ENCODE results near the gene ELMO1.

ELMO1 gene

DNA sequence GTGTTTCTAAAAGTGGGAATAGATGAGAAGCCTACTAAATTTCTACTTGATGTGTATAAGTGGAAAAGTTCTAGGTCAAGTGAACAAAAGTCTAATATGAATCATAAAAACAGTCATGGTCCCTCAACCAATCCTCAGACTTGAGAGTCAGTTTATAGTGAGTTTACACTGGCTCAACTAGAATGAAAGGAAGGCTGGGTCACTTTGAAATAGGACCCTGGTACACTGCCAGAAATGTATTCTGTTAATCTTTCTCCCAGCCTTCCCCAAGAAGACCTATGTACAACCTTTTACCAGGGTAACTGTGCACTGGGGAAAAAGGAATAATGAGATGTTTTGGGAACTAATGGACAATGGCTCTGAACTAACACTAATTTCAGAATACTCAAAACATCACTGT, 17.3 kb downstream of the ELMO1 start:
- no peak for DNase-seq (ENCODE audit: low read depth)

GRCh38 chr7:37430640-37431039, 18.0 kb downstream of the ELMO1 start:
- no peak for DNase-seq (ENCODE audit: low read depth)

DNA sequence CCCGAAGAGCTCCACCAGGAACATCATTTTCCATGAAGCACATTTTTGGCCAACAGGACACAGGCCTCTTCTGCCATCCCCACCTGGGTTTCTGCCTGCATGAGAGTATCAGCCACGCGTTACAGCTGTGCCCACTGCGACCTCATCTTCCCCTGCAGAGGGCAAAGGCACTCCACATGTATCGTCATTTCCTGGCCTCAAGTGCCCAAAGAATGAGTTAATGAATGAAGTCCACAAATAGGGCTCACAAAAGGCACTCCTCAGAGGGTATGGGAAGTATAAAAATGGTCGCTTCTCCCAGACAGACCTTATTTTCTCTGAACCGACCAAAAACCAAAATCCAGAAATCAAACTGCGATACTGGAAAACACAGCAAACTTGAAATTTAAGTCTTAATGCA, 18.5 kb downstream of the ELMO1 start:
- no peak for DNase-seq (ENCODE audit: low read depth)

DNA sequence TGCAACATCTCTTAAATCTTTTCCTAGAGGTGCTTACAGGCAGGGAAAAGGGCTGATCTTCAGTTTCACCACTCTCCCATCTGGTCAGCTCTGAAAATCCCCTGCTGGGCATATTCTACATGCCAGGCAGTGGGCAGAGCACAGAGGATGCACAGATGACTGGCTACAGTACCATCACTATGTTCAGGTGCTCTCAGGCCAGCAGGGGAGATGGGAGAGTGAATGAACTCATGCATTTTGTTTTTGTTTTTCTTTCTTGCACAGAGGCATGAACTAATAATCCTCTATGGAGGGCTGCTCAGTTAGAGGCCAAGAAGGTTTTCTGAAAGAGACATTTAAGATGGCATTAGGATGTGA, 19.3 kb downstream of the ELMO1 start:
- DNase-seq (ENCODE audit: low read depth): no peak

- no peak for DNase-seq (ENCODE audit: low read depth)
Observed at GRCh38 chr7:37428681-37429434, 19.8 kb downstream of the ELMO1 start.

GRCh38 chr7:37427276-37427940, 21.3 kb downstream of the ELMO1 start:
- no peak for DNase-seq (ENCODE audit: low read depth)

DNA sequence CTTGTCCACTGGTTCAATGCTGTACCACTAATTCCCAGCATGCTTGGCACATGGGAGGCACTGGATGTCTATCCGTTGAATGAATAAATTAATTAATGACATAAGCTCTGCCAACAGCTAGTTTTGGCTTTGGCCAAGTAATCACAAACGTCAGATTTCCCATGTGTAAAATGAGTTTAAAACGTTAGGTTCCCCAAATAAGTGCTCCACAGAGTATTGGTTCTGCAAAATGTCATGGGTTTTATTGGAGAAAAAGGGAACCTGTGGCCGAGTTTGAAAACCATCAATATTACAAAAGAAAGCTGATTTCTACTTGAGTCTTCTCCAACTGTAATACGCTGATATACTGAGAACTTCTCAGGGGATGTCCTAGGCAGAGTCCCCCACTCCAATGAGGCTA, 23.2 kb downstream of the ELMO1 start:
- no peak for DNase-seq (ENCODE audit: low read depth)

DNA sequence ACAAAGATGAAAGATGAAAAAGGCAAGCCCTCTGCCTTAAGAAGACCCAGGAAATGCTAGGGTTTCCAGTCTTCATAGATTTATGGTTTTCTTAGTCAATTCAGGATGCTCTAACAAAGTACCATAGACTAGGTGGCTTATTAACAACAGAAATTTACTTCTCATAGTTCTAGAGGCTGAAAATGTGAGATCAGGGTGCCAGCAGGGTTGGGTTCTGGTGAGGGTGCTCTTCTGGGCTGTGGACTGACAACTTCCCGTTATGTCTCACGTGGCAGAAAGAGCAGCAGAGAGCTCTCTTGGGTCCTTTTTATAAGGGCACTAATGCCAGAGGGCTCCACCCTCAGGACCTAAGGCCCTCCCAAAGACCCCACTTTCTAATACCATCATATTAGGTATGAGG, 23.7 kb downstream of the ELMO1 start:
- DNase-seq (ENCODE audit: low read depth): no peak

- DNase-seq (ENCODE audit: low read depth): no peak
Observed at GRCh38 chr7:37424521-37424920, 24.1 kb downstream of the ELMO1 start.

DNA sequence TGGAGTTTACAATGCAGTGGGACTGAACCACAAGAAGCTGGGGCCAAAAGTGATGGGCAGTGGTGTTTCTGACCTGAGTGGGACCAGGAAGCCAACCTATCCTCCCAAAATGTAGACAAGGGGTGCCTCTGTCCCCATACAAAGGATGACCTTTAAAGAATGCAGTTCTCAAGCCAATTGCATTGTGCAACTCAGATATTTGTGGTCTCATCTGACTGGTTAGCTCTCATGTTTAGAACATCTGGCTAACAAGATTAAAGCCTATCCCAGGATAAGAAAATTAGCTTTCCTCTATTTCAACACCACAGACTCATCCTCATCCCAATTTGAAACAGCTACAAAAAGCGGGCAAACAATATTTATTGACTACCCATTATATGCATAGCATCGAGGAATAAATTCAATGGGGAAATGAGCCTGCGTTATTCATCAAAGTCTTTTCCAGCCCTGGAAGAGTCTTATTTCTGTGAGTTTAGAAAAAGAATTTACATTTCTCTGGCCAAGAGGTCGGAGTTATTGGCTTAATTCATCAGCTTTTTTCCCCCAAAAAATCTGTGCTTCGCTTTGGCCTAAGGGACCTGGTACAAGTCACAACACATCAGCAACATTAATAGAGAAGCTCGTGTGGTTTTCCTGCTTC, 26.7 kb downstream of the ELMO1 start:
- DNase-seq (ENCODE audit: low read depth): no peak

DNA sequence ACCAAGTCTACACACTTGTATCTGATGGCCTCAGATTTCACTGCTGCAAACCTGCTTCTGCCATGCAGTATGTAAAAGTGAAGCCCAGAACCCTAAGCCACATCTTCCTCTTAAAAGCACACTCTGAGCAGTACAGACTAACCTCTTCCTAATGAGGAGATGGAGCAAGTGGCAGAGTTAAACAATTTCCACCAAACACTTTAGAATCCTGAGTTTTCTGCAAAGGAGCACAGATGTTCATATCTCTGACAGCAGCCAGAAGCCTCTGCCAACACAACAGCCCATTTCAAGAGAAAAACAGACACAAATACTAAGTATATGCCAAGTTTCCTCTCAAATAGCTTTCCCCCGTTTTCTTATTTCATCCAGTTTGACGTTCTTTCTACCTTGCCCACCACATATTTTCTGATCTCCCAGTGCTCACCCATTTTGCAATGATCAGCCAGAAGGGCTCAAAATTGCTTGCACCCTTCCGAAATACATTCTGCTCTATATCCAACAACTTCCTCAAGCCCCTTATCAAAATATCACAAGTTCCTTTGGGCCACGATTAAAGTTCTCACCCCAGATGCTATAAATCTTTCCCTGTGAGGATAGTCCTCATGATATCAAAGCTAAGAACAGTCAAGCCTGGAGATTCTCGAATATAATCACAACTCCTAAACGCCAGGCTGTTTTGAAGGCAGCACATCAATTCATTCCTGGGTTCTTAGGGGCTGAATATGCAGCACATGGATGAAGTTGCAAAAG, 27.5 kb downstream of the ELMO1 start:
- DNase-seq (ENCODE audit: low read depth): no peak

- DNase-seq (ENCODE audit: low read depth): no peak
Observed at GRCh38 chr7:37419496-37419895, 29.2 kb downstream of the ELMO1 start.

- DNase-seq (ENCODE audit: low read depth): no peak
Observed at GRCh38 chr7:37418381-37418780, 30.3 kb downstream of the ELMO1 start.

DNA sequence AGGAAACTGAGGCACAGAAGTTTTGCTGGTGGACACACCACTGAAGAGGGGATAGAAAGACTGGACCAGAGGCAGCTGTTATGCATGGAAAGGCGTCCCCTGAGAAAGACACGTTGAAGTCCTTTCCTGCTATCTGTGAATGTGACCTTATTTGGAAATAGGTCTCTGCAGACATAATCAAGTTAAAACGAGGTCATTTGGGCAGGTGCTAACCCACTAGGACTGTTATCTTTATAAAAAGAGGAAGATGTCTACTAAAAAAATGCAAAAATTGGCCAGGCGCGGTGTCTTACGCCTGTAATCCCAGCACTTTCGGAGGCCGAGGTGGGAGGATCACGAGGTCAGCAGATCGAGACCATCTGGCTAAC, 31.6 kb downstream of the ELMO1 start:
- DNase-seq (ENCODE audit: low read depth): no peak

- DNase-seq (ENCODE audit: low read depth): no peak
Observed at GRCh38 chr7:37416378-37417106, 32.1 kb downstream of the ELMO1 start.

DNA sequence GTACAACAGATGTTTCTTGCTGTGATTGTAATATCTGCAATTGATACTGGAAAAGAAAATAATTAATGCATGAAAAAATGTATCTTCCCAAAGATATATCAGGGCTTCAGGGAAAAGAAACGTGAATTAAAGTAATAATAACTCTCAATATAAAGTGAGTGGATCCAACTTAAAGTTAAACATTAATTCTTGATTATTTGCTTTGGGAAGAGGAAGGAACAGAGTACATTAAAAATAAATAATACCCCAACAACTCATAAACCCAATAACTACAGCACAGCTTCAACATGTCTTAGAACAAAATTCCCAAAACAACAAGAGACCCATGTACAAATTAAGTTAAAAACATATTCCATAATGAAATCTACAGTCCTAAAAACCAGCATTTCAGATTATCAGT, 33.0 kb downstream of the ELMO1 start:
- DNase-seq (ENCODE audit: low read depth): no peak

GRCh38 chr7:37414352-37414983, 34.2 kb downstream of the ELMO1 start:
- DNase-seq (ENCODE audit: low read depth): no peak

DNA sequence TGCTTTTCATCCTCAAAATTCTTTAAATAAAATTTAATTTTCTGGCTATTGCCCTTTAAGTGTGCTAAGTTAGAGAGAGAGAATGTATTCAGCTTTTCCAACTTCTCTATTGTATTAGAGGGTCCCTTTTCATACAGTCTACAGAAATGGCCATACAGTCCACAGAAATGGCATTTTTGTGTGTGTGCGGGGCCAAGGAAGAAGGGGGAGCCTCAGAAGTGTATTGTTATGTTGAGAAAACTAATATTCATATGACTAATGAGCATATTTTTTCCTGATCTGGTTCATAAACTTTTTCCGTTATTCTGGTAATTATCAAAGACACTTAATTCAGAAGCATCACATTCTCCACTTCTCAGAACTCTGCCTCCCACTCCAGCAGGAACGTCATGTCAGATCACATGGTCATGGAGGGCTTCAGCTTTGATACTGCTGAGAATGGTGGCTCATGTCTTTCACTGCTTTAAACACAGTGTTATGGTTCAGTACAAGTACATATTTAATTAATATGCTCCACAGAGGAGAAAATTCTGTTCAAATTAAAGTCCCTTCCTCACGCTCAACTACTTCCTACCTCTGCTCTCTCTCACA, 37.1 kb downstream of the ELMO1 start:
- no peak for DNase-seq (ENCODE audit: low read depth)

DNA sequence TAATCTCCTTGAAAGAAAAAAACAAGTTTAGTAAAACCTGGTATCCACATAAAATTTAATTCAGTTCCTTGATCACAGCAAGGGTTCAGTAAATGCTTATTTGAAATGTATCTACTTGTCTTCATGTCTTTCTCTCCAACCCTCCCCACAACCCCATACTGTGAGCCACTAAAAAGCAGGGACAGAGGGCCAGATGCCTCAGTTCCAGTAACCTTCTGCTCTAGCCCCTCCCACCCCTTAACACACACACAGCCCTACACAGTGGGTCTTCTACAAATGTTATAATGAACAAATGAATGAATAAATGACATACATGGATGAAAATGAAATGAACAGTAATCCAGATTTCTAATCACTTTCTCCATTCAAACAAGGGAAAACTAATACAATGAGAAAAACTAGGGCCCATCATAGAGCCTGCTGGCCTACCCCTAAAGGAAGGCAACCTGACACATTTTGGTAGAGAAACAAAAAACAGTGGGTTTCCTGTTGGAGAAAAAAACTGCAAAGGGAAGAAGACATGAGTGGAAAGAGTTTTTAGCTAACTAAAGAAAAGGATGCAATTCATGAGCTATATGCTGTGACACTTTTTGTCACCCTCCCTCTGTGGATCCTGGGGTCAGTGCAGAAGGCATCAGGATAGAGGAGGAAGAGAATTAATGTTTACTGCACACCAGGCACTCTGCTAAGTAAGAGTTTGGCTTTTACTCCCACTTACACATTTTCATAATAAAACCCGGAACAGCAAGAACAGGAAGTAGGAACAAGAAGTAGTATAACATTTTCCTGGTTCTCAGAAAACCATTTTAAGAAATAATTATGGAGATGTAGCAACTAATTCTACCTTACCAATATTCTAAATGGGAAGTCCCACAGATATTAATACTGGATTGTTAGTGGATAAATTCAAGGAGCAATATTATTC, 38.1 kb downstream of the ELMO1 start:
- no peak for DNase-seq (ENCODE audit: low read depth)

DNA sequence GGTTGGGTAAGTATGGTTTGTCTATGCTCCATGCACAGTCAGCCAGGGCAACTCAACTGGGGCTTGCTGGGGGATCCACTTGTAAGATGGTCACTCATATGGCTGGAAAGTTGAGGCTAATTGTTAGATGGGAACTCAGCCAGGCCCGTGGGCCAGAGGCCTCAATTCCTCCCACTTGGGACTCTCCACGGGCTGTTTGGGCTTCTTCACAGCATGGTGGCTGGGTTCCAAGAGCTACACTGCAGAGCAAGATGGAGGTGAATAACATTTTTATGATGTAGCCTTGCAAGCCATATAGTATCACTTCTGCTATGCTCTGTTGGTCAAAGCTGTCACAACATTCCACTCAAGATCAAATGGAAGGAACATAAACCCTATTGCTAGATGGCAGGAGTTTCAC, 39.2 kb downstream of the ELMO1 start:
- no peak for DNase-seq (ENCODE audit: low read depth)

Data from HS-5 (cell line).